GM20000 (cell line): ENCODE data around the gene PBX1.
"Not testable (repeated sequence)": the region's sequence is repeated elsewhere in the genome, so short reads cannot be mapped to it uniquely, and the experiment has no call there.

Source experiments
- DNase-seq: peaks from one replicate; pipeline ENCODE4 v3.0.0; 2012; ENCODE audit warnings: low spot score
- TF ChIP-seq, protein P1 (sequence below): IDR thresholded peaks from 2 replicates; pipeline ENCODE4 v1.5.1; 2012; ENCODE audit warnings: mild to moderate bottlenecking, control low read depth; ENCODE audit errors: extremely low read depth, missing control alignments

Gene PBX1

DNA sequence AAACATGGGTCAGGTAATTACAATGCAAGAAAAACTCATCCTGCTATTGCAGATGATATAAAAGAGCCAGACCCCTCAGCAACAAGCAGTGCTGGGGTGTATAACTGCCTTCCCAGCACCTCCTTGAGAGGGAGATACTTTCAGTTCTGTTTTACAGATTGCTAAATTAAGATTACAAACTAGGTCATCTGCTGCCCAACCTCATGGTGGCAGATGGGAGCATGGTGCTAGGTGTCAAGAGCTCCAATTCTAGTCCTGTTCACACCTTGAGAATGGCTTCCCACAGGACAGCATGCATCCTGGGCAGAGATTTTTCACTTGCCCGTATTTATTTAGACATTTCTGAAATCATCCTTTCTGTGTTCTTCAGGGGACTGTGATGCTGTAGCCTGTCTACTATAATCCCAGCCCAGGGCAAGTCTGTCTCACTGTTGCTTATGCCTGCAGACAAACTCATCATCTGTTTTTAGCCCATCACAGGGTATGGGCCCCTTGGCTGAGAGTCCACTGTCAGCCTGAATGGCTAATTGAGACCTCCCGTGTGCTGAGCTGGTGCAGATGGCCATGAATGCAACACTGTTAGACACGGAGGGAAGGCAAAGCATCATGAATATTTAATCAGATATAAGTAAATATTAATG, 40.2 kb upstream of the PBX1 start:
- no peak for DNase-seq

DNA sequence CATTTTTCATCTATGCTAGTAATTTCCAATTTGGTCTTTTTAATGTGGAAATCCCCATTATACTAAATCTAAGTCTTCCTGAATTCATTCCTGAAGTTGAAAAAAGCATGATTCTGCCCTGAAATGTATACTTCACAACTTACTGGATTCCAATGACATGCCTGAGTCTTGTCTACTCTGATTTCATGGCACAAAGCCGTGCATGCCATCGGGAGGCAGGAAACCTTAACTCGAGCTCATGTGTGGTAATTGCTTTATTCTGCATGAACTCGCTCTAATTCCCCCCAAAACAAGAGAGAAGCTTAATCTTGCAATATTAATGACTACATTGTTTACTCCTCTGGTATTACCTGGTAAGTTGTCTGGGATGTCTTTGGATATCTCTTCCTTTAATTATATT, 39.6 kb upstream of the PBX1 start:
- TF ChIP-seq, protein P1, sequence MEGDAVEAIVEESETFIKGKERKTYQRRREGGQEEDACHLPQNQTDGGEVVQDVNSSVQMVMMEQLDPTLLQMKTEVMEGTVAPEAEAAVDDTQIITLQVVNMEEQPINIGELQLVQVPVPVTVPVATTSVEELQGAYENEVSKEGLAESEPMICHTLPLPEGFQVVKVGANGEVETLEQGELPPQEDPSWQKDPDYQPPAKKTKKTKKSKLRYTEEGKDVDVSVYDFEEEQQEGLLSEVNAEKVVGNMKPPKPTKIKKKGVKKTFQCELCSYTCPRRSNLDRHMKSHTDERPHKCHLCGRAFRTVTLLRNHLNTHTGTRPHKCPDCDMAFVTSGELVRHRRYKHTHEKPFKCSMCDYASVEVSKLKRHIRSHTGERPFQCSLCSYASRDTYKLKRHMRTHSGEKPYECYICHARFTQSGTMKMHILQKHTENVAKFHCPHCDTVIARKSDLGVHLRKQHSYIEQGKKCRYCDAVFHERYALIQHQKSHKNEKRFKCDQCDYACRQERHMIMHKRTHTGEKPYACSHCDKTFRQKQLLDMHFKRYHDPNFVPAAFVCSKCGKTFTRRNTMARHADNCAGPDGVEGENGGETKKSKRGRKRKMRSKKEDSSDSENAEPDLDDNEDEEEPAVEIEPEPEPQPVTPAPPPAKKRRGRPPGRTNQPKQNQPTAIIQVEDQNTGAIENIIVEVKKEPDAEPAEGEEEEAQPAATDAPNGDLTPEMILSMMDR = no peak
- DNase-seq = no peak

More for the DNA sequence above, 40.2 kb upstream of the PBX1 start:
- TF ChIP-seq, protein P1 = no peak

DNA sequence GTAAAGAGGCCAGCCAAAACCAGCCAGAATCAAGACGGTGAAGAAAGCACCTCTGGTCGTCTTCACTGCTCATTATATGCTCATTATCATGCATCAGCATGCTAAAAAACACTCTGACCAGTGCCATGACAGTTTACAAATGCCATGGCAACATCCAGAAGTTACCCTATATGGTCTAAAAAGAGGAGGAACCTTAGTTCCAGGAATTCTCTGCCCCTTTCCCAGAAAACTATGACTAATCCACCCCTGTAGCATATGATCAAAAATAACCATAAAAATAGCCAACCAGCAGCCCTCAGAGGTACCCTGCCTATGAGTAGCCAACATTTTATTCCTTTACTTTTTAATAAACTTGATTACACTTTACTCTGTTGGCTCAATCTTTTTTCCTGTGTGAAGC, 34.2 kb upstream of the PBX1 start:
- DNase-seq = no peak

DNA sequence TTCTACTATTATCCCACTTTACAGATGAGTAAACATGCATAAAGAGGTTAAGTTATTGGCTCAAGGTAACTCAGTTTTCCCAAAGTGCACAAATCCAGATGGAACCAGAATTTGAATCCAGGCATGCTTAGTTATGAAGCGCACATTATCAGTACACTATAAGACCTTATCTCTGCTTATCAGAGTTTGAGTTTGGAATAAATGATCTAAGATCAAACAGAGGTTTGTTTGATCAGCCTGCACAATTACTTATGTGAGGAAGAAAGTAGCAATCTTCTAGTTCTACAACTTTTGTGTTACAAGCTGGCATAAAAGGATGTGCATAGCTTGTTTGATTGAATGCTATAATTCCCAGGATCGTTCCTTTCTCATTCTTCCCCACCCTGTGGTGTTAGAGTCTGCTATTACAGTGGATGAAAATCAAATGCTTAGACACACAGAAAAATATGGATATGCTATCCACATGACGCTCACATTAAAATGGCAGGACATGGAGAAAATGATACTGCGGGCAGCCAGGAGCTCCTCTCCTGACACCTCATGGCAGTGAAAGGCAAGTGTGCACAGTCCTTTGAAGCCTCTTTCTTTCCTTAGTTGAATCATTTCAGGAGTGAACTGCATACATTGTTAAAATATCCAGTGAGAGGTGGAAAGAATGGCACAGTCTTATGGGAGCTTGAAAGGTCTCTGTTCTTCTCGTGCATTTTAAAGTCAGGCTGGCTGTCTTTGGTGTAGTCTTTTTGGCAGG, 23.9 kb upstream of the PBX1 start:
- no peak for DNase-seq
- TF ChIP-seq, protein P1 = no peak

More for the DNA sequence above, 34.2 kb upstream of the PBX1 start:
- TF ChIP-seq, protein P1 = no peak

DNA sequence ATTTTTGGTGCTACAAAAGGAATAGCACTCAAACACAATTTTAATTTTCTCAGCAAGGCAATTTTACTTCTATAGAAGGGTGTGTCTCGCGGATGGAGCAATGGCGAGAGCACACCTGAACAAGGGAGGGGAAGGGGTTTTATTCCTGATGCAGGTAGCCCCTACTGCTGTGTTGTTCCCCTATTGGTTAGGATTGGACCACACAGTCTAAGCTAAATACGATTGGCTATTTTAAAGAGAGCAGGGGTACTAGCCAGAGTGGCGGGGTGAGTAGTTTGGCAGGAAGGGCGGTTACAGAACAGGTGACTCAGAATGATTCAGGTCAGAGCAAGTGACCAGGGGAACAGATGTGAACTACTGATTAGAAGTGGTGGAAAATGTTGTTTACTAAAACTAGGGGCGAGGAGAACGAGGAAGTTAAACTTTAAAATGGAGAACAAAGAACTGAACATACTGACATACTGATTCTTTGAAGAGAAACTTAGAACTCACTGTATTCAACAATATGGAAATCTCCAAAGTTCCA, 6.5 kb upstream of the PBX1 start:
- not testable (repeated sequence) for DNase-seq

DNA sequence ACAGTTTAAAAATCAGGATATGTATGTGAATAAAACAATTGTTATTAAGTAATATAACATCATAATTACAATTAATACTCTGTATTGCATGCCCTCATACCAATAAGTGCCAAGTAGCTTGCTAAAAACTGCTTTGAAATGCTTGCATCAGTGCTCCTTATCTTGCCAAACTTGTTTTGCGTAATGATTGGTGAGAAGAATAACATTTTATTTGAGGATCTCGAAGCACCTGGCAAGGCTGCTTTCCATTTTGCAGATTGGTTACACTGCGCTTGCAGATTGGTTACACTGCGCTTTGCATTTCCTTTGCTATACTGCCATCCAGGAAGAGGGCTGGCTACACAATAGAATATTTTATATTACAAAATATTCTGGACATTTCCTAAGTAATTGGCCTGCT, 1.7 kb upstream of the PBX1 start:
- no peak for DNase-seq
- TF ChIP-seq, protein P1 = no peak

DNA sequence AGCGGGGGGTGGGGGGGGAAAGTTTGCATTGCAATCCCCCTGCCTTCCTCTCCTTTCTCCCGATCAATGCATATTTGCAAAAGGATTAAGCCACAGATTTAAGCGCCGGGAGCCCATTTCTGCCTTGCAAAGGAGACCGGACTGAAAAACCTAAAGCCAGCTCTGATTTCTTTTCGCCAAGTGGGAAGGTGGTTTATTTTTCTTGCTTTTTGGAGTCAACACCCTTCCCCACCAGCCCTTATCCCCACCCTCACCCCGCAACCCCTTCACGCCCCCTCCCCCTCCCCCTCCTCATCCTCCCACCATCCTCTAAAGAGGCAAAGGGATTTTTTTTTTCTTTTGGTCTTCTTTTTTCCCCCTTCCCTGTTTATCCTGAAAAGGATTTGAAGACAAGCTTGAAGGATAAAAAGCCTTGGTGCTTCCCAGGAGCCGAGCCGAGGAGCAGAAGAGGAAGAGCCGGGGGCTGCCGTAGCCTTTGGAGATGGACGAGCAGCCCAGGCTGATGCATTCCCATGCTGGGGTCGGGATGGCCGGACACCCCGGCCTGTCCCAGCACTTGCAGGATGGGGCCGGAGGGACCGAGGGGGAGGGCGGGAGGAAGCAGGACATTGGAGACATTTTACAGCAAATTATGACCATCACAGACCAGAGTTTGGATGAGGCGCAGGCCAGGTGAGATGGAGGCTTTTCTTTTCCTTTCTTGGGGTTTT, 513 bp downstream of the PBX1 start:
- no peak for DNase-seq
- TF ChIP-seq, protein P1 = no peak
